ENCODE results near the gene SLC35B2.

GRCh38 chr6:44258921-44259320 lies 1.6 kb upstream of the SLC35B2 start:
- TF ChIP-seq CTCF (IDR thresholded peaks at IDR 0.05; ENCODE audit: borderline replicate concordance, extremely low read depth, low read length, poor library complexity, severe bottlenecking), result no peak
- no peak for TF ChIP-seq EZH2 (IDR thresholded peaks at IDR 0.05; ENCODE audit: borderline replicate concordance, low read depth, low read length, severe bottlenecking)
